Neural progenitor cell (in vitro differentiated cells): Measurements from ENCODE around the gene MACROD2. TPM values are rescaled to one million over a fixed set of nuclear protein-coding genes. Genes with fewer than 3 reads are reported as not detected.

Experiments
- DNase-seq: peaks from one replicate; pipeline ENCODE4 v3.0.0-alpha.2; 2016; ENCODE audit warnings: low spot score
- H2AFZ ChIP-seq: fragments of 200-600 bp; sonication (generic); replicated peaks from 2 replicates; pipeline ENCODE4 v1.6.1; 2016; ENCODE audit warnings: antibody characterized with exemption
- H3F3A ChIP-seq: fragments of 200-600 bp; sonication (generic); 2 replicates; pipeline ENCODE4 v1.6.1; 2016; ENCODE audit warnings: antibody characterized with exemption, low read depth
- H3K27ac ChIP-seq: fragments of 200-600 bp; sonication (generic); 2 replicates; pipeline ENCODE4 v1.5.1; 2016; ENCODE audit warnings: mild to moderate bottlenecking
- H3K27me3 ChIP-seq: fragments of 200-600 bp; sonication (generic); 2 replicates; pipeline ENCODE4 v1.6.1; 2016; ENCODE audit warnings: mild to moderate bottlenecking, moderate library complexity
- H3K36me3 ChIP-seq: fragments of 200-600 bp; sonication (generic); 2 replicates; pipeline ENCODE4 v1.5.1; 2016
- H3K4me1 ChIP-seq: fragments of 200-600 bp; sonication (generic); 2 replicates; pipeline ENCODE4 v1.6.1; 2016; ENCODE audit warnings: mixed run types
- H3K4me2 ChIP-seq: fragments of 200-600 bp; sonication (generic); 2 replicates; pipeline ENCODE4 v1.6.1; 2016
- H3K4me3 ChIP-seq: fragments of 200-600 bp; sonication (generic); 2 replicates; pipeline ENCODE4 v1.5.1; 2016
- H3K79me2 ChIP-seq: fragments of 200-600 bp; sonication (generic); 2 replicates; pipeline ENCODE4 v1.6.1; 2016; ENCODE audit warnings: low read depth
- H3K9ac ChIP-seq: fragments of 200-600 bp; sonication (generic); 2 replicates; pipeline ENCODE4 v1.6.1; 2016
- H3K9me3 ChIP-seq: fragments of 200-600 bp; sonication (generic); 2 replicates; pipeline ENCODE4 v1.5.1; 2016; ENCODE audit warnings: low read depth
- H4K20me1 ChIP-seq: fragments of 200-600 bp; sonication (generic); 2 replicates; pipeline ENCODE4 v1.6.1; 2016; ENCODE audit warnings: low read depth
- H3K27ac Mint-ChIP-seq: 3 replicates; pipeline ENCODE4 v1.8.0; 2021; ENCODE audit warnings: mixed read lengths
- H3K27me3 Mint-ChIP-seq: 2 replicates; pipeline ENCODE4 v1.8.0; 2022; ENCODE audit warnings: low read depth, mild to moderate bottlenecking, inconsistent platforms, moderate library complexity, mixed read lengths; ENCODE audit not compliant: insufficient read depth
- H3K36me3 Mint-ChIP-seq: 3 replicates; pipeline ENCODE4 v1.8.0; 2021; ENCODE audit warnings: mixed read lengths
- H3K4me1 Mint-ChIP-seq: 3 replicates; pipeline ENCODE4 v1.8.0; 2021; ENCODE audit warnings: mixed read lengths
- H3K4me3 Mint-ChIP-seq: 3 replicates; pipeline ENCODE4 v1.8.0; 2021; ENCODE audit warnings: mild to moderate bottlenecking, moderate library complexity, mixed read lengths
- H3K9me3 Mint-ChIP-seq: 3 replicates; pipeline ENCODE4 v1.8.0; 2020; ENCODE audit warnings: mixed read lengths
- CTCF ChIP-seq: fragments of 200-600 bp; sonication (generic); IDR thresholded peaks from 2 replicates; pipeline ENCODE4 v1.5.1; 2017; ENCODE audit warnings: antibody characterized with exemption, mild to moderate bottlenecking
- EZH2 ChIP-seq: fragments of 200-600 bp; sonication (generic); IDR thresholded peaks from 2 replicates; pipeline ENCODE4 v1.6.1; 2017; ENCODE audit warnings: antibody characterized with exemption, mild to moderate bottlenecking, moderate library complexity
- EZH2phosphoT487 ChIP-seq: fragments of 200-600 bp; sonication (generic); IDR thresholded peaks from 2 replicates; pipeline ENCODE4 v1.6.1; 2017; ENCODE audit warnings: antibody characterized with exemption
- total RNA-seq: library from RNA; depleted of rRNA; stranded (reverse); fragments of >200 nt; gene quantifications from 2 replicates; pipeline ENCODE4 v1.2.3, GENCODE V29; 2015; ENCODE audit warnings: low replicate concordance

MACROD2 gene
- total RNA-seq, 1 donor from 2014 or later, result 11.9 TPM

- no peaks in the 10 kb centered on the region for H3K9me3 ChIP-seq
- no peaks in the 10 kb centered on the region for H3K36me3 ChIP-seq
- H3K4me3 Mint-ChIP-seq, result no peak overlapping the region
- no peak overlapping the region for H3K27ac ChIP-seq
- H3K4me2 ChIP-seq, result no peak overlapping the region
- H3K27me3 Mint-ChIP-seq, result no peaks in the 10 kb centered on the region
- H3K4me3 ChIP-seq, result no peak overlapping the region
- H3K9ac ChIP-seq, result no peak overlapping the region
- H3K4me1 ChIP-seq, result no peaks in the 10 kb centered on the region
- H3K9me3 Mint-ChIP-seq, result no peaks in the 10 kb centered on the region
- H4K20me1 ChIP-seq, result no peaks in the 10 kb centered on the region
- no peaks in the 10 kb centered on the region for H3K36me3 Mint-ChIP-seq
- no peaks in the 10 kb centered on the region for H3K4me1 Mint-ChIP-seq
- DNase-seq, result no peak
- no peaks in the 10 kb centered on the region for H3F3A ChIP-seq
- H3K27ac Mint-ChIP-seq, result no peak overlapping the region
- TF ChIP-seq EZH2phosphoT487 (no peak), CTCF (no peak), EZH2 (no peak)
- no peaks in the 10 kb centered on the region for H3K27me3 ChIP-seq
- H3K79me2 ChIP-seq, result no peaks in the 10 kb centered on the region
- H2AFZ ChIP-seq, result no peak overlapping the region
Measured at GRCh38 chr20:16097788-16098187, 2102.5 kb downstream of the MACROD2 start.

- Histone ChIP-seq H3F3A (no peaks in the 10 kb centered on the region), H3K4me2 (no peak overlapping the region), H3K9me3 (no peaks in the 10 kb centered on the region), H3K9ac (no peak overlapping the region), H3K27me3 (no peaks in the 10 kb centered on the region), H3K4me1 (no peaks in the 10 kb centered on the region), H4K20me1 (no peaks in the 10 kb centered on the region), H3K27ac (no peak overlapping the region), H3K79me2 (no peaks in the 10 kb centered on the region), H2AFZ (no peak overlapping the region), H3K4me3 (no peak overlapping the region), H3K36me3 (no peaks in the 10 kb centered on the region)
- TF ChIP-seq EZH2 (no peak), EZH2phosphoT487 (no peak), CTCF (no peak)
- Mint-ChIP-seq H3K4me3 (no peak overlapping the region), H3K9me3 (no peaks in the 10 kb centered on the region), H3K4me1 (no peaks in the 10 kb centered on the region), H3K36me3 (no peaks in the 10 kb centered on the region), H3K27me3 (no peaks in the 10 kb centered on the region), H3K27ac (no peak overlapping the region)
- no peak for DNase-seq
Measured at GRCh38 chr20:16098890-16099639, 2103.7 kb downstream of the MACROD2 start.

- no peaks in the 10 kb centered on the region for H3F3A ChIP-seq
- H3K4me3 Mint-ChIP-seq, result no peak overlapping the region
- H3K27ac ChIP-seq, result no peak overlapping the region
- H3K9ac ChIP-seq, result no peak overlapping the region
- H3K36me3 Mint-ChIP-seq, result no peaks in the 10 kb centered on the region
- no peaks in the 10 kb centered on the region for H3K4me1 ChIP-seq
- no peak overlapping the region for H3K4me3 ChIP-seq
- H3K27ac Mint-ChIP-seq, result no peak overlapping the region
- TF ChIP-seq CTCF (no peak), EZH2phosphoT487 (no peak), EZH2 (no peak)
- no peaks in the 10 kb centered on the region for H4K20me1 ChIP-seq
- no peaks in the 10 kb centered on the region for H3K27me3 ChIP-seq
- no peaks in the 10 kb centered on the region for H3K9me3 ChIP-seq
- no peak overlapping the region for H3K4me2 ChIP-seq
- H3K36me3 ChIP-seq, result no peaks in the 10 kb centered on the region
- no peak overlapping the region for H2AFZ ChIP-seq
- no peaks in the 10 kb centered on the region for H3K9me3 Mint-ChIP-seq
- H3K27me3 Mint-ChIP-seq, result no peaks in the 10 kb centered on the region
- no peak for DNase-seq
- H3K79me2 ChIP-seq, result no peaks in the 10 kb centered on the region
- no peaks in the 10 kb centered on the region for H3K4me1 Mint-ChIP-seq
Measured at GRCh38 chr20:16100111-16100510, 2104.8 kb downstream of the MACROD2 start.
